ENCODE measurements around the gene GSDMA. TPM values are rescaled to one million over a fixed set of nuclear protein-coding genes. Genes with fewer than 3 reads are reported as not detected.

The GSDMA gene
- total RNA-seq, 2 experiments from 2014 or later: 0.14 TPM; not detected in 1

DNA sequence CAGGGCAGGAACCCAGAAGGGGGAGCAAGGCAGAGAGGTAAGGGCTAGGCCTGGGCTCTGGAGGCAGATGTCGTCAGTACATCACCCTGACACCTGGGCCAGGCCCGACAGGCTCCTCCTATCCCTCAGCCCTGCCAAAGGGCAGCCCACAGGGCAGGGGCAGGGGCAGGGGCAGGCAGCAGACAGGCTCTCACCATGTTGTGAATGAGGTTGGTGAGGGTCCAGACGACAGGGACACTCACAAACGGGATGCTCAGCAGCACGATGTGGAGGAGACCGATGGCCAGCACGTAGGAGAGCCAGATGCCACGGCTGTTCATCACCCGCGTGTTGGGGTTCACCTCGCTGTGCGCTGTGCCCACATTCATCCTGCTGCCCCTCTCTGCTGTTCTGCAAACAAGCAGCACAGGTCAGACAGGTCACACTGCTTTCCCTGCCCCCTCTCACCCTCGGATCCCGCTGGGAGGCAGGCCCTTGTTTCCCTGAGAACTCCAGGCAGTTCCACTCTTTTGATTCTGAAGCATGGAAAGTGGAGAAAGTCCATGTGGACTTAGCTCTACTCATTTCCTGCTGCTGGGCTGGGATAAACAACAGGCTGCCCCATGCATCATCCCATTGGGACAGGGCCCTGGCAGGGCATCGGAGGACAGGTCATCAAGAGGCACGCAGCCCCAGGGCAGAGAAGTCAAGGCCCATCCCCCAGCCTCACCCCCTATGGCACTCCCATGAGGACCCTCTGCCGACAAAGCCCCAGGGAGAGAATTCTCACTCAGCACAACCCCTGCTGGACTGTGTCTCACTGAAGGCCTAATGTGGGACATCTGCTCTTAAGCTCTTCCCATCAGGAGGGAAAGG lies 38.7 kb upstream of the GSDMA start:
- Histone ChIP-seq H3K27me3 (ENCODE audit: control insufficient read depth in 1 of 2, insufficient read depth in 2 of 2, low read length in 2 of 2) (no peaks in the 10 kb centered on the region), H3K4me1 (ENCODE audit: insufficient read depth, low read length) (peaks cover 84% of the 10 kb centered on the region), H3K27ac (ENCODE audit: low read depth in 1 of 2, low read length in 2 of 2) (peak overlapping the region in 1 of 2 donors; percentile 37), H3K36me3 (ENCODE audit: insufficient read depth, low read length) (peaks cover 52% of the 10 kb centered on the region), H3K4me3 (ENCODE audit: low read length) (no peak overlapping the region), H3K9me3 (ENCODE audit: control insufficient read depth in 1 of 2, insufficient read depth in 1 of 2, low read length in 2 of 2) (no peaks in the 10 kb centered on the region)
- TF ChIP-seq, protein P1, sequence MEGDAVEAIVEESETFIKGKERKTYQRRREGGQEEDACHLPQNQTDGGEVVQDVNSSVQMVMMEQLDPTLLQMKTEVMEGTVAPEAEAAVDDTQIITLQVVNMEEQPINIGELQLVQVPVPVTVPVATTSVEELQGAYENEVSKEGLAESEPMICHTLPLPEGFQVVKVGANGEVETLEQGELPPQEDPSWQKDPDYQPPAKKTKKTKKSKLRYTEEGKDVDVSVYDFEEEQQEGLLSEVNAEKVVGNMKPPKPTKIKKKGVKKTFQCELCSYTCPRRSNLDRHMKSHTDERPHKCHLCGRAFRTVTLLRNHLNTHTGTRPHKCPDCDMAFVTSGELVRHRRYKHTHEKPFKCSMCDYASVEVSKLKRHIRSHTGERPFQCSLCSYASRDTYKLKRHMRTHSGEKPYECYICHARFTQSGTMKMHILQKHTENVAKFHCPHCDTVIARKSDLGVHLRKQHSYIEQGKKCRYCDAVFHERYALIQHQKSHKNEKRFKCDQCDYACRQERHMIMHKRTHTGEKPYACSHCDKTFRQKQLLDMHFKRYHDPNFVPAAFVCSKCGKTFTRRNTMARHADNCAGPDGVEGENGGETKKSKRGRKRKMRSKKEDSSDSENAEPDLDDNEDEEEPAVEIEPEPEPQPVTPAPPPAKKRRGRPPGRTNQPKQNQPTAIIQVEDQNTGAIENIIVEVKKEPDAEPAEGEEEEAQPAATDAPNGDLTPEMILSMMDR (IDR thresholded peaks at IDR 0.05): no peak
- peaks cover 69% of the 10 kb centered on the region for H3K36me3 Mint-ChIP-seq (ENCODE audit: low read depth)
- peak overlapping the region; percentile 93 for H3K27ac Mint-ChIP-seq
- DNase-seq (no peak), ATAC-seq (ENCODE audit: poor library complexity) (no peak)
- H3K4me3 Mint-ChIP-seq: peak overlapping the region; percentile 92
- CTCF ChIA-PET: no interaction called here
- H3K4me1 Mint-ChIP-seq (ENCODE audit: low read depth): peaks cover 81% of the 10 kb centered on the region
- intact Hi-C loops (cut with DNase I, micrococcal nuclease): loop anchor here (5.0 to 10.0 kb wide), 3 partner anchors 47 to 469 kb away; partner anchors contain the start of gene MED1 (in 1 of the 2)
- POLR2A ChIA-PET: interaction anchor here (0.7 kb wide), 1 partner anchor 9 kb away, joined by 3 read pairs; no protein-coding TSS in a partner anchor
- H3K27me3 Mint-ChIP-seq: no peaks in the 10 kb centered on the region
- no peaks in the 10 kb centered on the region for H3K9me3 Mint-ChIP-seq

DNA sequence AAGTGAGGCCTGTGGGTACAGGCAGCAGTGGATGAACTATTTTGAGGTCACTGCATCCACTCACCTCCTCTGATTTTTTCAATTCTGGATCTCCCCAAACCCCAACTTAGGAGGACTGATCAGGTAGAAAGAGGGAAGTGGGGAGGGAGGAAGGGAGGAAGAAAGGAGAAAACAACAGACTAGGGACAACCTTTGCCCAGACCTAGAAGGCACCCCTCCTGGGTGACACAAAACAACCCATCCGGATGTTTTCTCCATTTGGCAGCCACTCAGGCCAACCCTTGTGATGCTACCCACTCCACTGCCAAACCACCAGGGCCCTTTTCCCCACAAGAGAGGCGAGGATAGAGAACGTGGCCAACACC lies 38.1 kb upstream of the GSDMA start:
- TF ChIP-seq, protein P1 (IDR thresholded peaks at IDR 0.05): no peak
- H3K9me3 Mint-ChIP-seq: no peaks in the 10 kb centered on the region
- peak overlapping the region in 1 of 2 donors; percentile 37 for H3K27ac ChIP-seq (ENCODE audit: low read depth in 1 of 2, low read length in 2 of 2)
- peaks cover 77% of the 10 kb centered on the region for H3K4me1 Mint-ChIP-seq (ENCODE audit: low read depth)
- no peaks in the 10 kb centered on the region for H3K9me3 ChIP-seq (ENCODE audit: control insufficient read depth in 1 of 2, insufficient read depth in 1 of 2, low read length in 2 of 2)
- peak overlapping the region; percentile 93 for H3K27ac Mint-ChIP-seq
- intact Hi-C loops (cut with DNase I, micrococcal nuclease): loop anchor here (5.0 to 10.0 kb wide), 7 partner anchors 38 to 470 kb away; partner anchors contain the start of genes GSDMA (in 1 of the 2), MED1 (in 1 of the 2) and MED24 (in 1 of the 2)
- CTCF ChIA-PET: interaction anchor here (1.3 to 2.1 kb wide), 2 partner anchors 170 to 194 kb away, joined by 3 to 5 read pairs; partner anchors contain the start of gene MIEN1
- no peaks in the 10 kb centered on the region for H3K27me3 Mint-ChIP-seq
- no peak overlapping the region for H3K4me3 ChIP-seq (ENCODE audit: low read length)
- peak overlapping the region; percentile 92 for H3K4me3 Mint-ChIP-seq
- H3K27me3 ChIP-seq (ENCODE audit: control insufficient read depth in 1 of 2, insufficient read depth in 2 of 2, low read length in 2 of 2): no peaks in the 10 kb centered on the region
- H3K36me3 ChIP-seq (ENCODE audit: insufficient read depth, low read length): peaks cover 50% of the 10 kb centered on the region
- POLR2A ChIA-PET: interaction anchor here (1.9 kb wide), 1 partner anchor 131 kb away, joined by 7 read pairs; no protein-coding TSS in a partner anchor
- no peak for ATAC-seq (ENCODE audit: poor library complexity)
- DNase-seq: no peak
- H3K4me1 ChIP-seq (ENCODE audit: insufficient read depth, low read length): peaks cover 81% of the 10 kb centered on the region
- peaks cover 65% of the 10 kb centered on the region for H3K36me3 Mint-ChIP-seq (ENCODE audit: low read depth)

DNA sequence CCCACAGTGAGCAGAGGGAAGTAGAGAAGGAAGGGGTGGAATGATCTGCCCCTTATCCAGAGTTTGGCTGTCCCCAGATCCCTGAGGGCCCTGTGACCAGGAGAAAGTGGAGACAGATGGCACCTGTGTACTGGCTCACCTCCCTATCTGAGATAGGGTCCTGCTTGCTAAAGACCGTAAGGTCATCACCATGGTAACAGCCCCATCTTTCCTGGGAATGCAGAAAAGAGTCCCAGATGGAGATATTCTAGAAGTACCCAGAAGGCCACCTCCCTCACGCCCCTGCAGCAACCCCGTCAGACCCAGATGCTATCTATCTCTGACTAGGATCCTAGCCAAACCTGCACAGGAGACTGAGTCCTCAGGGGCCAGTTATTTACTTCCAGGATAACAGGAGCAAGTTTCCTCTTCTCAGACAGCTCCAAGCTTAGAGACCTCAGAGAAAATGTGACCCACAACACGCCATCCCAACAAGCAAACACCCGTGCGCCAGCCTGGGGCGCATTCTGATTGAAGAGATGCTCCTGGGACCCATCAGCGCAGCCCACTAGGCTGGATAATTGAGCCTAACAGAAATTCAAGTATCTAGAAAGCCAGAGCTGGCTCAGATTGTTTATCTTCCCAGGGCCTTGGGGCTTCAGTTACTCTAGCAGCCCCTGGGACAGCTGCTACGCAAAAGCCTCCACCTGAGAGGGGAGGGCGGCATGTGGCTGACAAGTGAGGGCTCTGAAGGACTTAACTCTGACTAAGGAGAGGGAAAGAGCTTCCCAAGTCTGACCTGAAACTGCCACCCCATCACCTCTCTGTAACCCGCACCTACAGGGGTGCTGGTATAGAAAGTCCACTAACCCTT lies 37.3 kb upstream of the GSDMA start:
- DNase-seq (no peak), ATAC-seq (ENCODE audit: poor library complexity) (no peak)
- H3K27ac Mint-ChIP-seq: peak overlapping the region; percentile 93
- peaks cover 58% of the 10 kb centered on the region for H3K36me3 Mint-ChIP-seq (ENCODE audit: low read depth)
- H3K9me3 Mint-ChIP-seq: no peaks in the 10 kb centered on the region
- intact Hi-C loops (cut with DNase I, micrococcal nuclease): loop anchor here (1.0 to 10.0 kb wide), 7 partner anchors 37 to 471 kb away; partner anchors contain the start of genes GSDMA (in 1 of the 2), MED1 (in 1 of the 2), MED24 (in 1 of the 2) and MIEN1 (in 1 of the 2)
- no peaks in the 10 kb centered on the region for H3K27me3 Mint-ChIP-seq
- ChIA-PET POLR2A (interaction anchor here (0.7 to 3.3 kb wide), 21 partner anchors 7 to 238 kb away, joined by 3 to 34 read pairs (median 6); partner anchors contain the start of genes GSDMB, IKZF3, MIEN1 and NR1D1), CTCF (interaction anchor here (1.2 to 2.1 kb wide), 4 partner anchors 55 to 304 kb away, joined by 3 to 8 read pairs (median 4); partner anchors contain the start of genes MIEN1 and PSMD3)
- H3K4me1 Mint-ChIP-seq (ENCODE audit: low read depth): peaks cover 71% of the 10 kb centered on the region
- TF ChIP-seq, protein P1 (IDR thresholded peaks at IDR 0.05): no peak
- Histone ChIP-seq H3K27me3 (ENCODE audit: control insufficient read depth in 1 of 2, insufficient read depth in 2 of 2, low read length in 2 of 2) (no peaks in the 10 kb centered on the region), H3K4me3 (ENCODE audit: low read length) (peak overlapping the region; percentile 89), H3K27ac (ENCODE audit: low read depth in 1 of 2, low read length in 2 of 2) (peak overlapping the region; percentile 63 to 90), H3K4me1 (ENCODE audit: insufficient read depth, low read length) (peaks cover 73% of the 10 kb centered on the region), H3K36me3 (ENCODE audit: insufficient read depth, low read length) (peaks cover 41% of the 10 kb centered on the region), H3K9me3 (ENCODE audit: control insufficient read depth in 1 of 2, insufficient read depth in 1 of 2, low read length in 2 of 2) (no peaks in the 10 kb centered on the region)
- peak overlapping the region; percentile 92 for H3K4me3 Mint-ChIP-seq

All from CD4-positive, alpha-beta T cell (primary cell).